AG04450 (cell line): Measurements from ENCODE around the gene NTM. TPM values are rescaled to one million over a fixed set of nuclear protein-coding genes. Genes with fewer than 3 reads are reported as not detected.

Source experiments
- CTCF ChIA-PET: fragments of 300-600, 350-600 bp; formaldehyde crosslinking; extraction: SDS; loops from one replicate; lab custom pipeline; 2022; ENCODE audit warnings: antibody characterized with exemption, inconsistent platforms; lab: Charles Lee
- POLR2A ChIA-PET: fragments of 350-600 bp; formaldehyde crosslinking; extraction: SDS; loops from one replicate; lab custom pipeline; 2021; ENCODE audit warnings: antibody characterized with exemption, inconsistent platforms; lab: Yijun Ruan, JAX
- DNase-seq: peaks from one replicate; pipeline ENCODE4 v3.0.0-alpha.2; 2011; ENCODE audit warnings: low read depth, low spot score
- H3K27ac ChIP-seq: one replicate; pipeline ENCODE4 v1.5.1; 2012; ENCODE audit warnings: low read depth, low read length, control low read depth
- H3K27me3 ChIP-seq: one replicate; pipeline ENCODE4 v1.6.0; 2012; ENCODE audit warnings: low read length; ENCODE audit not compliant: control insufficient read depth, insufficient read depth
- H3K4me3 ChIP-seq: 2 replicates; pipeline ENCODE4 v1.5.1; 2011; ENCODE audit warnings: mild to moderate bottlenecking, low read depth, low read length, control low read depth
- H3K9me3 ChIP-seq: 2 replicates; pipeline ENCODE4 v1.5.1; 2012; ENCODE audit warnings: low read length; ENCODE audit not compliant: control insufficient read depth, insufficient read depth
- polyA plus RNA-seq: library from polyadenylated mRNA; depleted of rRNA; stranded (reverse); fragments of >200 nt; gene quantifications from 2 replicates; pipeline ENCODE4 v1.2.3, GENCODE V29; 2011
- TF ChIP-seq, protein P1 (sequence below): IDR thresholded peaks from 2 replicates; pipeline ENCODE4 v1.5.1; 2011; ENCODE audit warnings: low read depth, low read length, control low read depth, inconsistent platforms

The NTM gene
- polyA plus RNA-seq, 1 experiment = 26.9 TPM

- POLR2A ChIA-PET = no interaction called here
- Histone ChIP-seq H3K27me3 (no peaks in the 10 kb centered on the region), H3K27ac (no peak overlapping the region), H3K4me3 (no peak overlapping the region), H3K9me3 (no peaks in the 10 kb centered on the region)
- TF ChIP-seq, protein P1, sequence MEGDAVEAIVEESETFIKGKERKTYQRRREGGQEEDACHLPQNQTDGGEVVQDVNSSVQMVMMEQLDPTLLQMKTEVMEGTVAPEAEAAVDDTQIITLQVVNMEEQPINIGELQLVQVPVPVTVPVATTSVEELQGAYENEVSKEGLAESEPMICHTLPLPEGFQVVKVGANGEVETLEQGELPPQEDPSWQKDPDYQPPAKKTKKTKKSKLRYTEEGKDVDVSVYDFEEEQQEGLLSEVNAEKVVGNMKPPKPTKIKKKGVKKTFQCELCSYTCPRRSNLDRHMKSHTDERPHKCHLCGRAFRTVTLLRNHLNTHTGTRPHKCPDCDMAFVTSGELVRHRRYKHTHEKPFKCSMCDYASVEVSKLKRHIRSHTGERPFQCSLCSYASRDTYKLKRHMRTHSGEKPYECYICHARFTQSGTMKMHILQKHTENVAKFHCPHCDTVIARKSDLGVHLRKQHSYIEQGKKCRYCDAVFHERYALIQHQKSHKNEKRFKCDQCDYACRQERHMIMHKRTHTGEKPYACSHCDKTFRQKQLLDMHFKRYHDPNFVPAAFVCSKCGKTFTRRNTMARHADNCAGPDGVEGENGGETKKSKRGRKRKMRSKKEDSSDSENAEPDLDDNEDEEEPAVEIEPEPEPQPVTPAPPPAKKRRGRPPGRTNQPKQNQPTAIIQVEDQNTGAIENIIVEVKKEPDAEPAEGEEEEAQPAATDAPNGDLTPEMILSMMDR = no peak
- CTCF ChIA-PET = no interaction called here
- DNase-seq = no peak
Observed at GRCh38 chr11:131536159-131536558, 165.7 kb downstream of the NTM start.

DNA sequence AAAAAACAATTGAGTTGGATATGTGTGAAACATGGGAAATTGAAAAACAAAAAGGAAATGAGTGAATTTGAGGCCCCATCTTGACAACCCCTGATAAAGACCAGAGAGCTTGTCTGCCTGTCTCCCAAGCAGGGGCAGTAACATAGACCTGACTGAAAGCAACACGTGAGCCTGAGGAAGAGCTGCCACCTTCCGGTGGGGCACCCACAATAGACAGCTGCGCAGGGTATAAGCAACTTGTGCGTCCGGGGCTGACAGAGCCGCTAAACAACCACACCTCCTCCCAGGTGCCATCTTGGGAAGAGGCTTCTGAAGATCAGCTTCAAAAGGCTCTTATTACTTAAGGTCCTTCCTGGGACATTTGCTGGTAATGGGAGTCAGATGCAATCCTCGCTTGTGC lies 166.8 kb downstream of the NTM start:
- H3K4me3 ChIP-seq = no peak overlapping the region
- H3K9me3 ChIP-seq = no peaks in the 10 kb centered on the region
- no peak overlapping the region for H3K27ac ChIP-seq
- H3K27me3 ChIP-seq = no peaks in the 10 kb centered on the region
- TF ChIP-seq, protein P1 = no peak
- ChIA-PET POLR2A (interaction anchor here (0.6 kb wide), 1 partner anchor 165 kb away, joined by 3 read pairs; no protein-coding TSS in a partner anchor), CTCF (interaction anchor here (1.0 kb wide), 1 partner anchor 472 kb away, joined by 4 read pairs; no protein-coding TSS in a partner anchor)
- no peak for DNase-seq

GRCh38 chr11:131537748-131538147 lies 167.3 kb downstream of the NTM start:
- H3K27ac ChIP-seq = no peak overlapping the region
- CTCF ChIA-PET = no interaction called here
- H3K4me3 ChIP-seq = no peak overlapping the region
- POLR2A ChIA-PET = no interaction called here
- DNase-seq = no peak
- no peaks in the 10 kb centered on the region for H3K27me3 ChIP-seq
- TF ChIP-seq, protein P1 = no peak
- H3K9me3 ChIP-seq = no peaks in the 10 kb centered on the region

GRCh38 chr11:131538322-131538721 lies 167.9 kb downstream of the NTM start:
- DNase-seq = no peak
- TF ChIP-seq, protein P1 = no peak
- ChIA-PET POLR2A (no interaction called here), CTCF (interaction anchor here (0.6 to 0.7 kb wide), 2 partner anchors 9 to 513 kb away, joined by 3 read pairs; no protein-coding TSS in a partner anchor)
- no peaks in the 10 kb centered on the region for H3K9me3 ChIP-seq
- no peak overlapping the region for H3K4me3 ChIP-seq
- H3K27ac ChIP-seq = no peak overlapping the region
- no peaks in the 10 kb centered on the region for H3K27me3 ChIP-seq

GRCh38 chr11:131540676-131541075 lies 170.3 kb downstream of the NTM start:
- TF ChIP-seq, protein P1 = no peak
- POLR2A ChIA-PET = no interaction called here
- Histone ChIP-seq H3K27ac (no peak overlapping the region), H3K9me3 (no peaks in the 10 kb centered on the region), H3K27me3 (no peaks in the 10 kb centered on the region), H3K4me3 (no peak overlapping the region)
- CTCF ChIA-PET = no interaction called here
- DNase-seq = no peak
